ENCODE data around the gene AMHR2. TPM values are rescaled to one million over a fixed set of nuclear protein-coding genes. Genes with fewer than 3 reads are reported as not detected.
"Not testable (repeated sequence)": the region's sequence is repeated elsewhere in the genome, so short reads cannot be mapped to it uniquely, and the experiment has no call there.

Gene AMHR2
- polyA plus RNA-seq, 1 experiment = not detected

- no peak for DNase-seq (ENCODE audit: low read depth)
- H3K27me3 ChIP-seq (ENCODE audit: control insufficient read depth, insufficient read depth, low read length) = no peaks in the 10 kb centered on the region
- ChIA-PET POLR2A (no interaction called here), CTCF (no interaction called here)
- no peak for TF ChIP-seq CTCF (IDR thresholded peaks at IDR 0.05; ENCODE audit: insufficient read depth, low read depth, low read length)
- peaks cover 1% of the 10 kb centered on the region; the same call in 1 of the 2 replicates for H3K36me3 ChIP-seq (ENCODE audit: control insufficient read depth, insufficient read depth, low read length)
- H3K4me3 ChIP-seq (ENCODE audit: low read depth, low read length) = no peak overlapping the region
Observed at GRCh38 chr12:53402871-53403270, 20.8 kb upstream of the AMHR2 start.

- ChIA-PET CTCF (interaction anchor here (1.0 to 2.4 kb wide), 4 partner anchors 10 to 90 kb away, joined by 3 to 11 read pairs (median 4); partner anchors contain the start of gene AAAS), POLR2A (no interaction called here)
- no peak for DNase-seq (ENCODE audit: low read depth)
- Histone ChIP-seq H3K27me3 (ENCODE audit: control insufficient read depth, insufficient read depth, low read length) (no peaks in the 10 kb centered on the region), H3K36me3 (ENCODE audit: control insufficient read depth, insufficient read depth, low read length) (peaks cover 14% of the 10 kb centered on the region), H3K4me3 (ENCODE audit: low read depth, low read length) (no peak overlapping the region)
- TF ChIP-seq CTCF (IDR thresholded peaks at IDR 0.05; ENCODE audit: insufficient read depth, low read depth, low read length) = no peak
Observed at GRCh38 chr12:53410951-53411350, 12.7 kb upstream of the AMHR2 start.

GRCh38 chr12:53413485-53414204, 10.0 kb upstream of the AMHR2 start:
- POLR2A ChIA-PET = no interaction called here

GRCh38 chr12:53414756-53415417, 8.8 kb upstream of the AMHR2 start:
- Histone ChIP-seq H3K4me3 (ENCODE audit: low read depth, low read length) (no peak overlapping the region), H3K36me3 (ENCODE audit: control insufficient read depth, insufficient read depth, low read length) (peaks cover 8% of the 10 kb centered on the region), H3K27me3 (ENCODE audit: control insufficient read depth, insufficient read depth, low read length) (no peaks in the 10 kb centered on the region)
- no peak for TF ChIP-seq CTCF (IDR thresholded peaks at IDR 0.05; ENCODE audit: insufficient read depth, low read depth, low read length)
- DNase-seq (ENCODE audit: low read depth) = no peak
- POLR2A ChIA-PET = no interaction called here
- CTCF ChIA-PET = interaction anchor here (0.8 to 2.3 kb wide), 5 partner anchors 56 to 93 kb away, joined by 3 to 11 read pairs (median 3); partner anchors contain the start of gene AAAS

More at GRCh38 chr12:53413485-53414204, 10.0 kb upstream of the AMHR2 start:
- CTCF ChIA-PET = interaction anchor here (0.7 to 2.3 kb wide), 4 partner anchors 9 to 92 kb away, joined by 3 to 11 read pairs (median 3); partner anchors contain the start of gene AAAS
- Histone ChIP-seq H3K27me3 (ENCODE audit: control insufficient read depth, insufficient read depth, low read length) (no peaks in the 10 kb centered on the region), H3K4me3 (ENCODE audit: low read depth, low read length) (no peak overlapping the region), H3K36me3 (ENCODE audit: control insufficient read depth, insufficient read depth, low read length) (peaks cover 12% of the 10 kb centered on the region)
- no peak for TF ChIP-seq CTCF (IDR thresholded peaks at IDR 0.05; ENCODE audit: insufficient read depth, low read depth, low read length)
- DNase-seq (ENCODE audit: low read depth) = no peak

GRCh38 chr12:53415752-53416389, 7.8 kb upstream of the AMHR2 start:
- POLR2A ChIA-PET; H3K27me3 ChIP-seq (ENCODE audit: control insufficient read depth, insufficient read depth, low read length); H3K36me3 ChIP-seq (ENCODE audit: control insufficient read depth, insufficient read depth, low read length); DNase-seq (ENCODE audit: low read depth); H3K4me3 ChIP-seq (ENCODE audit: low read depth, low read length): not testable (repeated sequence)
- CTCF ChIA-PET = interaction anchor here (1.0 to 1.7 kb wide), 2 partner anchors 88 to 94 kb away, joined by 3 to 4 read pairs; partner anchors contain the start of gene AAAS

- DNase-seq (ENCODE audit: low read depth); H3K36me3 ChIP-seq (ENCODE audit: control insufficient read depth, insufficient read depth, low read length); POLR2A ChIA-PET; H3K27me3 ChIP-seq (ENCODE audit: control insufficient read depth, insufficient read depth, low read length); H3K4me3 ChIP-seq (ENCODE audit: low read depth, low read length): not testable (repeated sequence)
- CTCF ChIA-PET = interaction anchor here (0.6 to 2.5 kb wide), 6 partner anchors 8 to 95 kb away, joined by 3 to 28 read pairs (median 3); no protein-coding TSS in a partner anchor
Observed at GRCh38 chr12:53417291-53417816, 6.3 kb upstream of the AMHR2 start.
